ENCODE results near the gene MLEC.

DNA sequence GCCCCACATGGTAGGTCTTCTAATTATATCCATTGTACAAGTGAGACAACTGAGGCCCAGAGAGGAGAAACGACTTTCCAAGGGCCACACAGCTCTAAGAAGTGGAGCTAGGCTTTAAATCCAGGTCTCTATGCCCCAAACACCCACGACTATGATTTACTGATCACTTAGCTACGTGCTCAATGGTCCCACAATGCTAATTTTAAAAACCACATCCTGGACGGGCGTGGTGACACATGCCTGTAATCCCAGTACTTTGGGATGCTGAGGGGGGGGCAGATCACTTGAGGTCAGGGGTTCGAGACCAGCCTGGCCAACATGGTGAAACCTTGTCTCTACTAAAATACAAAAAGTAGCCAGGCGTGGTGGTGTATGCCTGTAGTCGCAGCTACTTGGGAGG is 8.4 kb upstream of the MLEC start:
- TF ChIP-seq CTCF (IDR thresholded peaks at IDR 0.05; ENCODE audit: low read length) (no peak), EZH2 (optimal IDR thresholded peaks at IDR 0.05; ENCODE audit: low read depth, low read length) (no peak)
